Natural killer cell (primary cell): ENCODE results near the gene PRKCB. TPM values are rescaled to one million over a fixed set of nuclear protein-coding genes. Genes with fewer than 3 reads are reported as not detected.
A peak's percentile ranks its signal among the peaks of the same experiment; 100 is the strongest.

Source experiments
- ATAC-seq, 3 donors: fragments of 150-1000 bp in 2 of 3; fragments of 200-7000 bp in 1 of 3; cut with Tn5 transposase; 1 replicate in 1 of 3; 2 replicates in 2 of 3; pipeline ENCODE4 v1.10.0; 2021; ENCODE audit warnings: mild to moderate bottlenecking in 2 of 3, moderate library complexity in 2 of 3
- DNase-seq, 2 donors: peaks; one replicate each; pipeline versions ENCODE4 v3.0.0 to v3.0.0-alpha.2; 2013 to 2021; ENCODE audit warnings: mixed read lengths in 1 of 2
- H3K27ac ChIP-seq: one replicate; pipeline ENCODE4 v1.5.1; 2013; ENCODE audit warnings: mild to moderate bottlenecking, low read length
- H3K27me3 ChIP-seq: one replicate; pipeline ENCODE4 v1.6.1; 2013; ENCODE audit warnings: low read length; ENCODE audit not compliant: control insufficient read depth, insufficient read depth
- H3K36me3 ChIP-seq: one replicate; pipeline ENCODE4 v1.6.1; 2013; ENCODE audit warnings: low read length; ENCODE audit not compliant: control insufficient read depth, insufficient read depth
- H3K4me1 ChIP-seq: one replicate; pipeline ENCODE4 v1.6.1; 2013; ENCODE audit warnings: low read length; ENCODE audit not compliant: control insufficient read depth, insufficient read depth
- H3K4me3 ChIP-seq: one replicate; pipeline ENCODE4 v1.5.1; 2013; ENCODE audit warnings: low read length
- H3K9me3 ChIP-seq: one replicate; pipeline ENCODE4 v1.6.1; 2013; ENCODE audit warnings: low read length; ENCODE audit not compliant: control insufficient read depth, insufficient read depth
- H3K27ac Mint-ChIP-seq, 2 donors: one replicate each; pipeline ENCODE4 v1.8.0; 2022; ENCODE audit warnings: mild to moderate bottlenecking in 2 of 2, mixed read lengths in 2 of 2, moderate library complexity in 1 of 2
- H3K27me3 Mint-ChIP-seq, 2 donors: one replicate each; pipeline ENCODE4 v1.8.0; 2022; ENCODE audit warnings: low read depth in 2 of 2, mixed read lengths in 2 of 2
- H3K36me3 Mint-ChIP-seq: one replicate; pipeline ENCODE4 v1.8.0; 2022; ENCODE audit warnings: mixed read lengths
- H3K4me1 Mint-ChIP-seq, 2 donors: one replicate each; pipeline ENCODE4 v1.8.0; 2022; ENCODE audit warnings: mixed read lengths in 2 of 2
- H3K4me3 Mint-ChIP-seq: one replicate; pipeline ENCODE4 v1.8.0; 2022; ENCODE audit warnings: mild to moderate bottlenecking, moderate library complexity, mixed read lengths
- H3K9me3 Mint-ChIP-seq, 2 donors: one replicate each; pipeline ENCODE4 v1.8.0; 2022; ENCODE audit warnings: mixed read lengths in 2 of 2
- WGBS: methylation state at CpG from one replicate; pipeline ENCODE4 v1.1.7; 2013; ENCODE audit warnings: missing lambda C conversion rate; ENCODE audit not compliant: insufficient coverage; 5-methylcytosine and 5-hydroxymethylcytosine counted together
- intact Hi-C: fragments of 100-400 bp; cut with micrococcal nuclease; formaldehyde crosslinking; loops from one replicate; pipeline ENCODE4 v1.14.2; 2022
- total RNA-seq, 4 donors: library from RNA; stranded (reverse); fragments of 120-200 nt in 1 of 4; gene quantifications; one replicate each; pipeline versions ENCODE4 v1.2.3 to v1.2.4, GENCODE V29; 2013 to 2022
- TF ChIP-seq, protein P1 (sequence below): fragments of 200-600 bp; IDR thresholded peaks from one replicate; pipeline ENCODE4 v1.8.0; 2022; ENCODE audit warnings: antibody characterized with exemption

Gene PRKCB
- total RNA-seq, 3 donors from 2014 or later (not counting 1 experiment from before 2014, with no cell fraction given): 182 to 222 (median 183) TPM

GRCh38 chr16:24152826-24153225 lies 317.0 kb downstream of the PRKCB start:
- Mint-ChIP-seq H3K27me3 (no peaks in the 10 kb centered on the region), H3K36me3 (no peaks in the 10 kb centered on the region), H3K27ac (peak overlapping the region in 1 of 2 donors; percentile 73), H3K4me3 (no peak overlapping the region), H3K4me1 (peaks cover 30 to 45% of the 10 kb centered on the region in 2 donors), H3K9me3 (no peaks in the 10 kb centered on the region)
- H3K9me3 ChIP-seq: no peaks in the 10 kb centered on the region
- H3K27me3 ChIP-seq: no peaks in the 10 kb centered on the region
- H3K4me1 ChIP-seq: peaks cover 7% of the 10 kb centered on the region
- H3K27ac ChIP-seq: no peak overlapping the region
- ATAC-seq: no peak
- no peak for DNase-seq
- TF ChIP-seq, protein P1, sequence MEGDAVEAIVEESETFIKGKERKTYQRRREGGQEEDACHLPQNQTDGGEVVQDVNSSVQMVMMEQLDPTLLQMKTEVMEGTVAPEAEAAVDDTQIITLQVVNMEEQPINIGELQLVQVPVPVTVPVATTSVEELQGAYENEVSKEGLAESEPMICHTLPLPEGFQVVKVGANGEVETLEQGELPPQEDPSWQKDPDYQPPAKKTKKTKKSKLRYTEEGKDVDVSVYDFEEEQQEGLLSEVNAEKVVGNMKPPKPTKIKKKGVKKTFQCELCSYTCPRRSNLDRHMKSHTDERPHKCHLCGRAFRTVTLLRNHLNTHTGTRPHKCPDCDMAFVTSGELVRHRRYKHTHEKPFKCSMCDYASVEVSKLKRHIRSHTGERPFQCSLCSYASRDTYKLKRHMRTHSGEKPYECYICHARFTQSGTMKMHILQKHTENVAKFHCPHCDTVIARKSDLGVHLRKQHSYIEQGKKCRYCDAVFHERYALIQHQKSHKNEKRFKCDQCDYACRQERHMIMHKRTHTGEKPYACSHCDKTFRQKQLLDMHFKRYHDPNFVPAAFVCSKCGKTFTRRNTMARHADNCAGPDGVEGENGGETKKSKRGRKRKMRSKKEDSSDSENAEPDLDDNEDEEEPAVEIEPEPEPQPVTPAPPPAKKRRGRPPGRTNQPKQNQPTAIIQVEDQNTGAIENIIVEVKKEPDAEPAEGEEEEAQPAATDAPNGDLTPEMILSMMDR: no peak
- H3K36me3 ChIP-seq: peaks cover 24% of the 10 kb centered on the region
- intact Hi-C loops: no loop called here
- no peak overlapping the region for H3K4me3 ChIP-seq
- WGBS: 96% methylated on average over 1 of the region's 1 CpG

DNA sequence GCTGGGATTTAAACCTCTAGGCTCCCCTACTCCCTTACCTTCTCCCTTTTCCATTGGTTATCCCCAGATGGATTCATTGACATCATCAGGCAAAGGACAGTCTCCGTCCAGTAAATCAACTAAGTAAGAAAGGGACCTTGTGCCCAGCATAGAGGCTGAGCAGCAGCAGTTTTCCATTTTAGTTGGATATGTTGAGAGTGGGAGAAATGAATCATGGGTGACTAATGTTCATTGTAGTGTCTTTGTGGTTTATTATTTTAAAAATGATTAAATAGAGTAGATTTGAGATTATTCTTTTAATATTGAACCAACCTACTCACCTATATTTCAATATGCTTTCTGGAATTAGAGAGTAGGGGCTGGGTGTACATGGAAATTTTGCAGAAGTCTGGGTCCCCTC lies 321.0 kb downstream of the PRKCB start:
- ATAC-seq: no peak
- H3K27me3 ChIP-seq: no peaks in the 10 kb centered on the region
- intact Hi-C loops: no loop called here
- H3K36me3 ChIP-seq: peaks cover 40% of the 10 kb centered on the region
- H3K4me3 ChIP-seq: no peak overlapping the region
- Mint-ChIP-seq H3K4me3 (no peak overlapping the region), H3K4me1 (peaks cover 17 to 33% of the 10 kb centered on the region in 2 donors), H3K27me3 (no peaks in the 10 kb centered on the region), H3K27ac (no peak overlapping the region), H3K36me3 (peaks cover 6% of the 10 kb centered on the region), H3K9me3 (no peaks in the 10 kb centered on the region)
- TF ChIP-seq, protein P1: no peak
- H3K27ac ChIP-seq: no peak overlapping the region
- WGBS: 100% methylated on average over 1 of the region's 1 CpG
- no peaks in the 10 kb centered on the region for H3K9me3 ChIP-seq
- H3K4me1 ChIP-seq: peaks cover 2% of the 10 kb centered on the region
- no peak for DNase-seq

- intact Hi-C loops: no loop called here
- Mint-ChIP-seq H3K27ac (peak overlapping the region in 1 of 2 donors; percentile 47), H3K27me3 (no peaks in the 10 kb centered on the region), H3K9me3 (no peaks in the 10 kb centered on the region), H3K4me1 (peaks cover 20 to 22% of the 10 kb centered on the region in 2 donors), H3K36me3 (peaks cover 5% of the 10 kb centered on the region), H3K4me3 (no peak overlapping the region)
- TF ChIP-seq, protein P1: no peak
- Histone ChIP-seq H3K4me1 (no peaks in the 10 kb centered on the region), H3K27ac (no peak overlapping the region), H3K36me3 (peaks cover 23% of the 10 kb centered on the region), H3K27me3 (no peaks in the 10 kb centered on the region), H3K9me3 (no peaks in the 10 kb centered on the region), H3K4me3 (no peak overlapping the region)
- WGBS: 90% methylated on average over 3 of the region's 3 CpGs
- DNase-seq (no peak), ATAC-seq (no peak)
Observed at GRCh38 chr16:24163935-24164334, 328.2 kb downstream of the PRKCB start.

DNA sequence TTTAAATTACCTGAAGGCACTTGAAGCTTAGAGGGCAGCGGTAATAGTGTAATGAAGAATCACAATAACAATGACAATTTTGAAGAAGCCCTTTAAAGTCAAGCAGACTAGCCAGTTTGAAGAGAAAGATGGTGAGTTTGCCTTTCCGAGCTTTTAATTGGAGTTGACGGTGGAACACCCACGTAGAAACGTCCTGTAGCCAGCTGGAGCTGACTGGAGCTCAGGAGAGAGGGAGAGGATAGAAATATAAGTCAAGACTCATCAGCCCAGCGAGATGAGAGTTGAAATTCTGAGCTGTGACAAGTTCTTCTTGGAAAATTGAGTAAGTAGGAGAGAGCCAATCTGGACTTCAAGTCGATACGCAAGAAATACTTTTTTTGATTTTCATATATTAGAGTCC lies 328.6 kb downstream of the PRKCB start:
- Mint-ChIP-seq H3K4me1 (peaks cover 16 to 17% of the 10 kb centered on the region in 2 donors), H3K27ac (peak overlapping the region in 1 of 2 donors; percentile 47), H3K36me3 (no peaks in the 10 kb centered on the region), H3K27me3 (no peaks in the 10 kb centered on the region), H3K9me3 (no peaks in the 10 kb centered on the region), H3K4me3 (no peak overlapping the region)
- Histone ChIP-seq H3K4me1 (no peaks in the 10 kb centered on the region), H3K36me3 (peaks cover 22% of the 10 kb centered on the region), H3K9me3 (no peaks in the 10 kb centered on the region), H3K4me3 (no peak overlapping the region), H3K27ac (no peak overlapping the region), H3K27me3 (no peaks in the 10 kb centered on the region)
- DNase-seq: no peak
- TF ChIP-seq, protein P1: no peak
- no peak for ATAC-seq
- intact Hi-C loops: no loop called here
- WGBS: 96% methylated on average over 6 of the region's 8 CpGs
